Measurements from ENCODE around the gene ACSS3. TPM values are rescaled to one million over a fixed set of nuclear protein-coding genes. Genes with fewer than 3 reads are reported as not detected.
"Not testable (repeated sequence)": the region's sequence is repeated elsewhere in the genome, so short reads cannot be mapped to it uniquely, and the experiment has no call there.

ACSS3 gene
- total RNA-seq, 6 donors from 2014 or later, result 23.5 to 61.8 (median 26.0) TPM

DNA sequence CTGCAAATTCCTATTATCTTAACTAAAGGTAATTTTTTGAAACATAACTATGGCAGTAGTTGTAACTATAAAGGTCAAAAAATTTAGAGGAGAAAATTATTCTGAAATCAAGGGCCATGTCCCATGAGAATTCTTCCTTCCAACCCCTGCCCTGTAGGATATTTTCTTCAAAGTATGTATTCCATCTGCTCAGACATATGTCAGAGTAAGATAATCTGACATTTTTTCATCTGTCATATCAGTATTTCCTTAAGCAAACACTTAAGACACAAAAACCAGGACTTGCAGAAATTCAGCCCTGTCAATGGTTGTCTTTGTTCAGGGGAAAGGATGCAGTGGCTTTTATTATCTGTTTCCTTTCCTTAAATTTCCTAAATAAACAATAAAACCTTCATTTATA is 36.3 kb downstream of the ACSS3 start:
- Histone ChIP-seq H3K9me3 (peaks cover 0 to under 1% (median 0%) of the 10 kb centered on the region in 4 donors), H3K4me1 (no peaks in the 10 kb centered on the region), H3K4me3 (no peak overlapping the region), H3K36me3 (no peaks in the 10 kb centered on the region), H3K27ac (no peak overlapping the region), H3K27me3 (no peaks in the 10 kb centered on the region)
- ATAC-seq (ENCODE audit: low FRiP score in 2 of 2) (no peak), DNase-seq (no peak)
- no peak for TF ChIP-seq POLR2AphosphoS5 (IDR thresholded peaks at IDR 0.05)
- TF ChIP-seq, protein P1, sequence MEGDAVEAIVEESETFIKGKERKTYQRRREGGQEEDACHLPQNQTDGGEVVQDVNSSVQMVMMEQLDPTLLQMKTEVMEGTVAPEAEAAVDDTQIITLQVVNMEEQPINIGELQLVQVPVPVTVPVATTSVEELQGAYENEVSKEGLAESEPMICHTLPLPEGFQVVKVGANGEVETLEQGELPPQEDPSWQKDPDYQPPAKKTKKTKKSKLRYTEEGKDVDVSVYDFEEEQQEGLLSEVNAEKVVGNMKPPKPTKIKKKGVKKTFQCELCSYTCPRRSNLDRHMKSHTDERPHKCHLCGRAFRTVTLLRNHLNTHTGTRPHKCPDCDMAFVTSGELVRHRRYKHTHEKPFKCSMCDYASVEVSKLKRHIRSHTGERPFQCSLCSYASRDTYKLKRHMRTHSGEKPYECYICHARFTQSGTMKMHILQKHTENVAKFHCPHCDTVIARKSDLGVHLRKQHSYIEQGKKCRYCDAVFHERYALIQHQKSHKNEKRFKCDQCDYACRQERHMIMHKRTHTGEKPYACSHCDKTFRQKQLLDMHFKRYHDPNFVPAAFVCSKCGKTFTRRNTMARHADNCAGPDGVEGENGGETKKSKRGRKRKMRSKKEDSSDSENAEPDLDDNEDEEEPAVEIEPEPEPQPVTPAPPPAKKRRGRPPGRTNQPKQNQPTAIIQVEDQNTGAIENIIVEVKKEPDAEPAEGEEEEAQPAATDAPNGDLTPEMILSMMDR (IDR thresholded peaks at IDR 0.05), result no peak
- no peak for TF ChIP-seq POLR2A (IDR thresholded peaks at IDR 0.05)
- no peak for TF ChIP-seq EP300 (IDR thresholded peaks at IDR 0.05)

GRCh38 chr12:81119069-81119468 is 41.2 kb downstream of the ACSS3 start:
- DNase-seq; H3K4me1 ChIP-seq; ATAC-seq (ENCODE audit: low FRiP score in 2 of 2); H3K36me3 ChIP-seq; H3K9me3 ChIP-seq; H3K4me3 ChIP-seq; H3K27me3 ChIP-seq; H3K27ac ChIP-seq: not testable (repeated sequence)
- 72 to 74% methylated on average over 3 of the region's 3 CpGs for WGBS, 2 donors

DNA sequence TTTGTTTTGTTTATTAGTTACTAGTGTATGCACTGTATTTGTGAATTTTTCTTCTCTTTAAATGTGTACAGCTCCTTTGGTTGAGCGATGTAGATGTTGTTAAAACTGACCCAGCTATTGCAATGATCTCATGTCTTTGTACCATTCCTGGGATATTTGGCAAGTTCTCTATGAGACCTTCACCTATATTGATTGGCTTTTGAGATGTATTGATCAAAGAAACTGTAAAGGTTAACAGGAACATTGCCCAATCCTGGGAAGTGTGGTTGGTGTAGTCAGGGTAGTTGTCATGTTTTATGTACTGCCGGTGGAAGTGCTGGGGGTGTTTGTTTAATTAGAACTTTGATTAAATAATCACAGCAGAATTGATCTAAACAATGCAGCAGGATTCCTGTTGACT is 43.1 kb downstream of the ACSS3 start:
- DNase-seq (no peak), ATAC-seq (ENCODE audit: low FRiP score in 2 of 2) (no peak)
- 60 to 64% methylated on average over 2 of the region's 2 CpGs for WGBS, 2 donors
- H3K27me3 ChIP-seq, result no peaks in the 10 kb centered on the region
- H3K4me1 ChIP-seq, result no peaks in the 10 kb centered on the region
- TF ChIP-seq EP300 (IDR thresholded peaks at IDR 0.05), result no peak
- TF ChIP-seq, protein P1 (IDR thresholded peaks at IDR 0.05), result no peak
- TF ChIP-seq POLR2A (IDR thresholded peaks at IDR 0.05), result no peak
- no peak for TF ChIP-seq POLR2AphosphoS5 (IDR thresholded peaks at IDR 0.05)
- no peak overlapping the region for H3K4me3 ChIP-seq
- peaks cover 0 to 4% (median 0%) of the 10 kb centered on the region in 4 donors for H3K9me3 ChIP-seq
- no peaks in the 10 kb centered on the region for H3K36me3 ChIP-seq
- no peak overlapping the region for H3K27ac ChIP-seq

GRCh38 chr12:81123611-81124010 is 45.7 kb downstream of the ACSS3 start:
- H3K9me3 ChIP-seq, result peaks cover 0 to 4% (median 0%) of the 10 kb centered on the region in 4 donors
- TF ChIP-seq EP300 (IDR thresholded peaks at IDR 0.05) (no peak), POLR2A (IDR thresholded peaks at IDR 0.05) (no peak), POLR2AphosphoS5 (IDR thresholded peaks at IDR 0.05) (no peak)
- TF ChIP-seq, protein P1 (IDR thresholded peaks at IDR 0.05), result no peak
- WGBS, 2 donors, result 94 to 96% methylated on average over 3 of the region's 3 CpGs
- H3K4me3 ChIP-seq, result no peak overlapping the region
- no peaks in the 10 kb centered on the region for H3K4me1 ChIP-seq
- DNase-seq (no peak), ATAC-seq (ENCODE audit: low FRiP score in 2 of 2) (no peak)
- no peak overlapping the region for H3K27ac ChIP-seq
- no peaks in the 10 kb centered on the region for H3K36me3 ChIP-seq
- H3K27me3 ChIP-seq, result no peaks in the 10 kb centered on the region

GRCh38 chr12:81125691-81126090 is 47.8 kb downstream of the ACSS3 start:
- ATAC-seq (ENCODE audit: low FRiP score in 2 of 2) (no peak), DNase-seq (no peak)
- no peaks in the 10 kb centered on the region for H3K4me1 ChIP-seq
- H3K9me3 ChIP-seq, result no peaks in the 10 kb centered on the region
- no peaks in the 10 kb centered on the region for H3K36me3 ChIP-seq
- no peak overlapping the region for H3K27ac ChIP-seq
- WGBS, 2 donors, result 92 to 95% methylated on average over 8 of the region's 8 CpGs
- TF ChIP-seq, protein P1 (IDR thresholded peaks at IDR 0.05), result no peak
- no peak for TF ChIP-seq EP300 (IDR thresholded peaks at IDR 0.05)
- no peak for TF ChIP-seq POLR2A (IDR thresholded peaks at IDR 0.05)
- TF ChIP-seq POLR2AphosphoS5 (IDR thresholded peaks at IDR 0.05), result no peak
- no peak overlapping the region for H3K4me3 ChIP-seq
- no peaks in the 10 kb centered on the region for H3K27me3 ChIP-seq
